ENCODE measurements around the gene FAM78A.

DNA sequence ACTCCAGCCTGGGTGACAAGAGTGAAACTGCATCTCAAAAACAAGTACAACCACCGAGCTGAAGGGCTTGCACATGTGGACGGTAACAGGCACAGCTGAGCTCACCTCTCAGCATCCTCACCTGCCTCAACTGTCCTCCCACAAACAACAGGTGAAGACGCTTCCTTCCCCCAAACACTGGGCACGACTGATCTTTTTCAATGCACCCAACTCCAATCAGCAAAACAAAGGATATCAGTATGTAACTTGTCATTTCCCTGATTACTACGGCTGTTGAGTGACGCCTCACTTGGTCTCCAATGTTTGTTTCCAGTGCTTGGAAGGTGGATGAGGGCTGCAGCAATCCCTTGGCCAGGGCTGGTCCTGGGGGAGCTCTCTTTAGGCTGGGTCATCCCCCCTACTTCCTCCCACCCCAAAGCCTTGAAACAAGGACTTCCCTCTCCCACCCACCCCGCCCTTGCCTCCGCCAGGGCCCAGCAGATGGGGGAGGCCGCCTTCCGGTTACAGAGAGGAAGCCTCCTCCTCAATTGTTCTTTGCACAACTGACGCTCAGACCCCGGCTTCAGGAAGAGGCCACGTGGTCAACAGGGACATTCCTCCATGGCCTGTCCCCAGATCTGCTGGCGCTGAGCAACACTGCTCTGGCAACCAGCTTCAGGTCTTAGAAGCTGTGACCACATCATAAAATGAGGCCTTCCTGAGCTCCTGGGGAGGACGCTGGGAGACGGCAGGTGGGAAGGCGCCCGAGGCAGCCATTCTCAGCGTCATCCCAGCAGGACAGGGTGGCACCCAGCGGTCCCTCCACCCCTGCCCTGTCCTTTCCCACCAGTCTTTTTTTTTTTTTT, 5.9 kb downstream of the FAM78A start:
- TF ChIP-seq POLR2A (IDR thresholded peaks at IDR 0.05) (no peak), EP300 (IDR thresholded peaks at IDR 0.05) (no peak)
- TF ChIP-seq, protein P1, sequence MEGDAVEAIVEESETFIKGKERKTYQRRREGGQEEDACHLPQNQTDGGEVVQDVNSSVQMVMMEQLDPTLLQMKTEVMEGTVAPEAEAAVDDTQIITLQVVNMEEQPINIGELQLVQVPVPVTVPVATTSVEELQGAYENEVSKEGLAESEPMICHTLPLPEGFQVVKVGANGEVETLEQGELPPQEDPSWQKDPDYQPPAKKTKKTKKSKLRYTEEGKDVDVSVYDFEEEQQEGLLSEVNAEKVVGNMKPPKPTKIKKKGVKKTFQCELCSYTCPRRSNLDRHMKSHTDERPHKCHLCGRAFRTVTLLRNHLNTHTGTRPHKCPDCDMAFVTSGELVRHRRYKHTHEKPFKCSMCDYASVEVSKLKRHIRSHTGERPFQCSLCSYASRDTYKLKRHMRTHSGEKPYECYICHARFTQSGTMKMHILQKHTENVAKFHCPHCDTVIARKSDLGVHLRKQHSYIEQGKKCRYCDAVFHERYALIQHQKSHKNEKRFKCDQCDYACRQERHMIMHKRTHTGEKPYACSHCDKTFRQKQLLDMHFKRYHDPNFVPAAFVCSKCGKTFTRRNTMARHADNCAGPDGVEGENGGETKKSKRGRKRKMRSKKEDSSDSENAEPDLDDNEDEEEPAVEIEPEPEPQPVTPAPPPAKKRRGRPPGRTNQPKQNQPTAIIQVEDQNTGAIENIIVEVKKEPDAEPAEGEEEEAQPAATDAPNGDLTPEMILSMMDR (IDR thresholded peaks at IDR 0.05), result no peak

All from ovary (tissue), 3 donors.